Loucy (cell line): ENCODE data around the gene DBI.

Source experiments
- H2AFZ ChIP-seq: fragments of 200-600 bp; sonication (generic); 2 replicates; pipeline ENCODE4 v1.6.0; 2016; ENCODE audit warnings: antibody characterized with exemption, mild to moderate bottlenecking, low read length, moderate library complexity
- H3F3A ChIP-seq: fragments of 200-600 bp; 2 replicates; pipeline ENCODE4 v1.6.0; 2016; ENCODE audit warnings: antibody characterized with exemption, low read depth, mild to moderate bottlenecking
- H3K27me3 ChIP-seq: fragments of 200-600 bp; sonication (generic); 2 replicates; pipeline ENCODE4 v1.6.1; 2014; ENCODE audit warnings: low read length, mild to moderate bottlenecking; ENCODE audit not compliant: insufficient read depth, poor library complexity, severe bottlenecking
- H3K36me3 ChIP-seq: fragments of 200-600 bp; sonication (generic); 2 replicates; pipeline ENCODE4 v1.6.1; 2016; ENCODE audit warnings: low read length; ENCODE audit not compliant: insufficient read depth
- H3K4me1 ChIP-seq: fragments of 200-600 bp; sonication (generic); 2 replicates; pipeline ENCODE4 v1.5.1; 2014; ENCODE audit warnings: low read length, mild to moderate bottlenecking; ENCODE audit not compliant: insufficient read depth, poor library complexity, severe bottlenecking
- H3K4me2 ChIP-seq: fragments of 200-600 bp; sonication (generic); 2 replicates; pipeline ENCODE4 v1.6.0; 2014; ENCODE audit warnings: antibody characterized with exemption, low read length, low read depth, mild to moderate bottlenecking; ENCODE audit not compliant: poor library complexity, severe bottlenecking
- H3K4me3 ChIP-seq: fragments of 200-600 bp; sonication (generic); 2 replicates; pipeline ENCODE4 v1.5.1; 2014; ENCODE audit warnings: low read length, mild to moderate bottlenecking, mixed read lengths; ENCODE audit not compliant: poor library complexity, severe bottlenecking
- H3K79me2 ChIP-seq: fragments of 200-600 bp; sonication (generic); 2 replicates; pipeline ENCODE4 v1.6.1; 2014; ENCODE audit warnings: low read length; ENCODE audit not compliant: insufficient read depth
- H3K9ac ChIP-seq: fragments of 200-600 bp; sonication (generic); 2 replicates; pipeline ENCODE4 v1.6.0; 2014; ENCODE audit warnings: mild to moderate bottlenecking, low read depth, low read length, moderate library complexity; ENCODE audit not compliant: poor library complexity, severe bottlenecking
- H3K9me2 ChIP-seq: fragments of 200-600 bp; sonication (generic); replicated peaks from 2 replicates; pipeline ENCODE4 v1.6.1; 2016; ENCODE audit warnings: low read depth, low read length, mixed read lengths
- H3K9me3 ChIP-seq: fragments of 200-600 bp; sonication (generic); 2 replicates; pipeline ENCODE4 v1.6.1; 2014; ENCODE audit warnings: mild to moderate bottlenecking, antibody characterized with exemption, low read length, low read depth; ENCODE audit not compliant: insufficient read depth
- H4K20me1 ChIP-seq: fragments of 200-600 bp; sonication (generic); 2 replicates; pipeline ENCODE4 v1.6.0; 2014; ENCODE audit warnings: antibody characterized with exemption, low read length, mild to moderate bottlenecking; ENCODE audit not compliant: insufficient read depth, poor library complexity, severe bottlenecking
- CTCF ChIP-seq: fragments of 200-600 bp; sonication (generic); conservative IDR thresholded peaks from 2 replicates; pipeline ENCODE4 v1.5.1; 2014; ENCODE audit warnings: mild to moderate bottlenecking, antibody characterized with exemption, low read length
- EZH2phosphoT487 ChIP-seq: fragments of 200-600 bp; IDR thresholded peaks from 2 replicates; pipeline ENCODE4 v1.6.1; 2018; ENCODE audit warnings: antibody characterized with exemption, mild to moderate bottlenecking, moderate library complexity, borderline replicate concordance

Gene DBI

GRCh38 chr2:119354860-119355259 lies 11.9 kb upstream of the DBI start:
- no peaks in the 10 kb centered on the region for H3K36me3 ChIP-seq

DNA sequence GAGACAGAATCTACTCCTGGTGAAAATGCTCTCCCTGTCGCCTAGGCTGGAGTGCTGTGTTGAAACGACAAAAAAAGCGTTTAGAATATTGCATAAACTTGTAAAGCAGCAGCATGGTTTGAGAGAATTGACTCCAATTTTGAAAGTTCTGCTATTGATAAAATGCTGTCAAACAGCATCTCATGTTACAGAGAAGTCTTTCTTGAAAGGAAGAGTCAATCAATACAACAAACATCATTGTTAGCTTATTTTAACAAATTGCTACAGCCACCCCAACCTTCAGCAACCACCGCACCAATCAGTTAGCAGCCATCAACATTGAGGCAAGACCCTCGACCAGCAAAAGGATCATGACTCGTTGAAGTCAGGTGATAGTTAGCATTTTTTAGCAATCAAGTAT lies 7.0 kb upstream of the DBI start:
- Histone ChIP-seq H3F3A (no peaks in the 10 kb centered on the region), H3K36me3 (no peaks in the 10 kb centered on the region), H3K4me3 (no peak overlapping the region), H3K4me2 (no peak overlapping the region), H3K9ac (no peak overlapping the region), H3K4me1 (peaks cover 2% of the 10 kb centered on the region), H3K9me2 (no peaks in the 10 kb centered on the region), H3K9me3 (no peaks in the 10 kb centered on the region), H4K20me1 (peaks cover 1% of the 10 kb centered on the region), H3K27me3 (no peaks in the 10 kb centered on the region), H2AFZ (no peak overlapping the region), H3K79me2 (peaks cover 7% of the 10 kb centered on the region; the same call in 1 of the 2 replicates)
- no peak for TF ChIP-seq CTCF
- no peak for TF ChIP-seq EZH2phosphoT487

More at GRCh38 chr2:119354860-119355259, 11.9 kb upstream of the DBI start:
- no peaks in the 10 kb centered on the region for H3K9me3 ChIP-seq
- no peaks in the 10 kb centered on the region for H3K79me2 ChIP-seq
- H3K4me2 ChIP-seq = no peak overlapping the region
- H3K4me3 ChIP-seq = no peak overlapping the region
- no peaks in the 10 kb centered on the region for H3K9me2 ChIP-seq
- no peaks in the 10 kb centered on the region for H4K20me1 ChIP-seq
- H3F3A ChIP-seq = no peaks in the 10 kb centered on the region
- H3K4me1 ChIP-seq = peaks cover 10% of the 10 kb centered on the region
- no peak overlapping the region for H2AFZ ChIP-seq
- H3K27me3 ChIP-seq = no peaks in the 10 kb centered on the region
- H3K9ac ChIP-seq = no peak overlapping the region
- no peak for TF ChIP-seq EZH2phosphoT487
- TF ChIP-seq CTCF = no peak

GRCh38 chr2:119360423-119360966 lies 6.3 kb upstream of the DBI start:
- no peaks in the 10 kb centered on the region for H3K9me2 ChIP-seq
- peaks cover 9% of the 10 kb centered on the region for H4K20me1 ChIP-seq
- H3K4me3 ChIP-seq = no peak overlapping the region
- H3F3A ChIP-seq = no peaks in the 10 kb centered on the region
- no peak overlapping the region for H3K9ac ChIP-seq
- no peak for TF ChIP-seq CTCF
- no peak for TF ChIP-seq EZH2phosphoT487
- H3K36me3 ChIP-seq = no peaks in the 10 kb centered on the region
- H3K79me2 ChIP-seq = peaks cover 14% of the 10 kb centered on the region
- no peak overlapping the region for H2AFZ ChIP-seq
- no peak overlapping the region for H3K4me2 ChIP-seq
- peaks cover 9% of the 10 kb centered on the region for H3K4me1 ChIP-seq
- no peaks in the 10 kb centered on the region for H3K9me3 ChIP-seq
- H3K27me3 ChIP-seq = no peaks in the 10 kb centered on the region
